Ishikawa (cell line): ENCODE measurements around the gene CDK19.

Experiments used
- CEBPB ChIP-seq: IDR thresholded peaks from 2 replicates; pipeline ENCODE4 v1.6.1; 2012
- CREB1 ChIP-seq: IDR thresholded peaks from 2 replicates; pipeline ENCODE4 v1.6.1; 2012; ENCODE audit warnings: low read depth
- EGR1 ChIP-seq: IDR thresholded peaks from 2 replicates; pipeline ENCODE4 v1.6.1; 2012
- EP300 ChIP-seq: IDR thresholded peaks from 2 replicates; pipeline ENCODE4 v1.6.1; 2012; ENCODE audit warnings: borderline replicate concordance
- FOXM1 ChIP-seq: IDR thresholded peaks from 2 replicates; pipeline ENCODE4 v1.6.1; 2012; ENCODE audit warnings: low read depth, borderline replicate concordance
- MAX ChIP-seq: IDR thresholded peaks from 2 replicates; pipeline ENCODE4 v1.6.1; 2012
- NFIC ChIP-seq: IDR thresholded peaks from 2 replicates; pipeline ENCODE4 v1.6.1; 2012
- RAD21 ChIP-seq: IDR thresholded peaks from 2 replicates; pipeline ENCODE4 v1.6.1; 2012; ENCODE audit warnings: low read depth
- REST ChIP-seq: IDR thresholded peaks from 2 replicates; pipeline ENCODE4 v1.6.1; 2012; ENCODE audit warnings: low read depth, mild to moderate bottlenecking
- TAF1 ChIP-seq: IDR thresholded peaks from 2 replicates; pipeline ENCODE4 v1.6.1; 2012; ENCODE audit warnings: low read depth, mild to moderate bottlenecking
- TCF12 ChIP-seq: IDR thresholded peaks from 2 replicates; pipeline ENCODE4 v1.6.1; 2012; ENCODE audit warnings: low read depth
- TEAD4 ChIP-seq: IDR thresholded peaks from 2 replicates; pipeline ENCODE4 v1.6.1; 2012
- YY1 ChIP-seq: IDR thresholded peaks from 2 replicates; pipeline ENCODE4 v1.6.1; 2012; ENCODE audit warnings: low read depth
- ZBTB7A ChIP-seq: IDR thresholded peaks from 2 replicates; pipeline ENCODE4 v1.6.1; 2012; ENCODE audit warnings: low read depth
- TF ChIP-seq, protein P1 (sequence below): IDR thresholded peaks from 2 replicates; pipeline ENCODE4 v1.6.1; 2012

The CDK19 gene

GRCh38 chr6:110816677-110817076 lies 1.4 kb upstream of the CDK19 start:
- TF ChIP-seq NFIC (no peak), ZBTB7A (no peak), TEAD4 (no peak), RAD21 (no peak), REST (no peak), EP300 (no peak), TCF12 (no peak), YY1 (no peak)

DNA sequence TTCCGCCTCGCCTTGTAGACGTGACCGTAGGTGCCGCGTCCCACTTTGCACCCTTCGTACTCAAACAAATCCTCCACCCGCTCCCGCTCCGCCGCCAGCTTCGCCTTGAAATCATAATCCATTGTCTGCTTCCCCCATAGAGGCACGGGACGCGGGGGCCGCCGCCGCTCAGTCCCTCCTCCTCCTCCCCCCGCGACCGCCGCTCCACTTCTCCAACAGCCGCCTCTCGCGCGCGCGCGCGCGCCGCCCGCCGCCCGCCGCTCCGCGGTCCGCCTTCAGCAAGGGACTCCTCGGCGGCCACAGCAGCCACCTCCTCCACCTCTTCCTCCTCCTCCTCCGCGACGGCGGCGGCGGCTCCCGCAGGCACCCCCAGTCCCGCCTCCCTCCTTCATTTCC lies 256 bp downstream of the CDK19 start:
- TF ChIP-seq EP300 (no peak), NFIC (0 out of 2 replicates have a peak, but pooled peaks have one; percentile 23), EGR1 (no peak; the same call in 1 of the 2 replicates), TAF1 (no peak), CREB1 (no peak), RAD21 (0 out of 2 replicates have a peak, but pooled peaks have one; percentile 9), YY1 (no peak; the same call in 1 of the 2 replicates), MAX (no peak), REST (no peak), TEAD4 (no peak), FOXM1 (no peak), ZBTB7A (no peak), CEBPB (no peak), TCF12 (no peak)
- TF ChIP-seq, protein P1, sequence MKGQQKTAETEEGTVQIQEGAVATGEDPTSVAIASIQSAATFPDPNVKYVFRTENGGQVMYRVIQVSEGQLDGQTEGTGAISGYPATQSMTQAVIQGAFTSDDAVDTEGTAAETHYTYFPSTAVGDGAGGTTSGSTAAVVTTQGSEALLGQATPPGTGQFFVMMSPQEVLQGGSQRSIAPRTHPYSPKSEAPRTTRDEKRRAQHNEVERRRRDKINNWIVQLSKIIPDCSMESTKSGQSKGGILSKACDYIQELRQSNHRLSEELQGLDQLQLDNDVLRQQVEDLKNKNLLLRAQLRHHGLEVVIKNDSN: no peak

DNA sequence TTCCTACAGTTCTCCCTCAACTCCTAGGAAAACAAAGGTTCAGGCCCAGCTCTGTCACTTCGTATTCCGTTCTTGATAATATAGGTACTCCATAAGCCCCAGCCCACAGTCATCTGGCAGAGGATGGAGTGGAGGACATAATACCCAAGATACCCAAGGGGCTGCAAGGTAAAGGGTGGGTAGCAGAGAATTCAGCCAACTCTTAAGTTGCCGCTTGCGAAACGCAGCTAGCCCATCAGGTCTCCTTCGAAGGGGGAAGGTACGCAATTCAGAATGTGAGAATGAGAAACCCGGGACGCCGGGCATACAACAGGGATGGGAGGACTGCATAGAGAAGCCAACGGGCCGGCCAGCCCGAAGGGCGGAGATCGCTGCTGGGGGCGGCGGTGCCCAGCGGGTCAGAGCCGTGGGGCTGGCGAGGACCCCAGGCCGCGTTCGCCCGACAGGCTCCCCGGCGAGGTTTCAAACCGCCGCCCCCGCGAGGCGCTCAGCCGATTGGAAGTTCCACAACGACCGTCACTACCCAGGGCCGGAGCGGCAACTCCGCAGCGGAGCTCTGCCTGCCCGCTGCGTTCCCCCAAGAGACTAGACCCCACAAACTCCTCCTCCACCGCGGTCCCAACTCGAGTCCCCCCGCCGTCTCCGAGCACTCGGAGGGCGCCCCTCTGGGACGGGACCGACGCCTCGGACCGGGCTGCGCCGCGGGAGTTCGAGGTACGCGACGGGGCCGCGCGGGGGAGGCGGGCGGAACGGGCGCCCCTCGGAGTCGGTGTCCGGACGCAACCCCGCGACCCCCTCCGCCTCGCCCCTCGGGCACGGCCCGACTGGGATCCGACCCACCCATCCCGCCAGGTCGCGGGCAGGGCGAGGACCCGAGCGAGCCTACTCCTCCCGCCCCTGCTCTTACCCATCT lies 911 bp downstream of the CDK19 start:
- TF ChIP-seq MAX (no peak), ZBTB7A (peak; percentile 72), TEAD4 (no peak), EGR1 (0 out of 2 replicates have a peak, but pooled peaks have one; percentile 10)

DNA sequence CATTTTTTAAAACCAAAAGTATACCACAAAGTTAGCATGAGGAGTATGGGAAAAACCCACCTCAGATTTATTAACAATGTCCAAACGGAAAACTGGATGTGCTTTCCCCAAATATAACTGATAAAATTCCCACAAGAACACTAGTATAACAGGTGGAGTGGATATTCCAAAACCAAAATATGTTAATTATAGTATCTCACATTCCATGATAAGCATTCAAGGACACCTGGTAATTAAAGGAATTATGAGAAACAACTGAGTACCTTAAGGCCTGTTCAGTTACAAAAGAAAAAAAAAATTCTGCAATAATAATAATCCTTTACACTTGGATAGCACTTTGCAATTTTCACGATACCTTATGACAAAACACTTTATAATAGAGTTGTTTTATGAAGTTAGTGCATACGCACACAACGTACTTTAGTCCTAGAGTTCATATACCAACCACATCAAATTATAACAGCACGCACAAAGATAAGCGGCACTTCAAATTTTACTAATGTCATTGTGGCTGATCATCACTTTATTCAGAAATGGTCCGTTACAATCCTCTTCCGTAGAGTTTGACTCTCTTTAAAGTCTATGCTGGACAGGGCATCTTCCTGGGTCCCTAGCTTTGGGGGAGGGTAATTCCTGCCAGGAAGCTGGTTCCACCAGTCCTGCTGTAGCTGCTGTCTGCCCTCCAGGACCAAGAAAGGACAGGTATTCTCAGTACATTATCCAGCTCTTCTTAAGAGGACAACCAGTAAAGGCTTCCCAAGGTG lies 1.7 kb downstream of the CDK19 start:
- peak; percentile 45; the same call in 1 of the 2 replicates for TF ChIP-seq REST
- no peak for TF ChIP-seq MAX
- no peak for TF ChIP-seq TCF12
